HepG2 (cell line): ENCODE measurements around the gene SRCIN1. TPM values are rescaled to one million over a fixed set of nuclear protein-coding genes. Genes with fewer than 3 reads are reported as not detected.
A peak's percentile ranks its signal among the peaks of the same experiment; 100 is the strongest.

Experiments
- AGO1 ChIP-seq: fragments of 200-400 bp; formaldehyde crosslinking; IDR thresholded peaks from 2 replicates; pipeline ENCODE4 v1.6.1; 2017; ENCODE audit warnings: mild to moderate bottlenecking, low read depth, low read length, moderate library complexity; ENCODE audit not compliant: poor library complexity, severe bottlenecking
- ATF5 ChIP-seq: sonication (generic); formaldehyde crosslinking; IDR thresholded peaks from 2 replicates; pipeline ENCODE4 v1.4.0; 2020; ENCODE audit warnings: mild to moderate bottlenecking, low read depth, missing genetic modification reagents
- CAMTA2 ChIP-seq: sonication (generic); formaldehyde crosslinking; IDR thresholded peaks from 2 replicates; pipeline ENCODE4 v1.4.0; 2020; ENCODE audit warnings: mild to moderate bottlenecking, missing genetic modification reagents, borderline replicate concordance
- CBFB ChIP-seq: sonication (generic); formaldehyde crosslinking; IDR thresholded peaks from 2 replicates; pipeline ENCODE4 v1.4.0; 2020; ENCODE audit warnings: missing genetic modification reagents
- FOXK1 ChIP-seq: sonication (generic); formaldehyde crosslinking; IDR thresholded peaks from 2 replicates; pipeline ENCODE4 v1.4.0; 2020; ENCODE audit warnings: low read depth, missing genetic modification reagents, borderline replicate concordance
- HOXA3 ChIP-seq: sonication (generic); formaldehyde crosslinking; IDR thresholded peaks from 2 replicates; pipeline ENCODE4 v1.5.0; 2020; ENCODE audit warnings: missing genetic modification reagents
- ISL2 ChIP-seq: sonication (generic); formaldehyde crosslinking; IDR thresholded peaks from 2 replicates; pipeline ENCODE4 v1.5.0; 2020; ENCODE audit warnings: missing genetic modification reagents
- PCBP2 ChIP-seq: fragments of 200-400 bp; formaldehyde crosslinking; optimal IDR thresholded peaks from 2 replicates; pipeline ENCODE3; 2018; ENCODE audit warnings: low read length, low read depth; ENCODE audit not compliant: poor library complexity, severe bottlenecking
- POLR2AphosphoS5 ChIP-seq: IDR thresholded peaks from 2 replicates; pipeline ENCODE4 v1.6.1; 2012; ENCODE audit warnings: low read depth, low read length
- REST ChIP-seq, 2 experiments: IDR thresholded peaks; 2 replicates each; pipeline ENCODE4 v1.6.1; 2011 to 2012; ENCODE audit warnings: low read length in 2 of 2, borderline replicate concordance in 1 of 2, low read depth in 1 of 2, mild to moderate bottlenecking in 1 of 2, moderate library complexity in 1 of 2
- STAT5B ChIP-seq: sonication (generic); formaldehyde crosslinking; IDR thresholded peaks from 2 replicates; pipeline ENCODE4 v1.4.0; 2020; ENCODE audit warnings: missing genetic modification reagents
- THAP11 ChIP-seq: IDR thresholded peaks from 2 replicates; pipeline ENCODE4 v1.6.1; 2016; ENCODE audit warnings: missing biosample characterization, missing genetic modification reagents
- TRAFD1 ChIP-seq: sonication (generic); formaldehyde crosslinking; IDR thresholded peaks from 2 replicates; pipeline ENCODE4 v1.5.1; 2020; ENCODE audit warnings: missing genetic modification reagents, mild to moderate bottlenecking, borderline replicate concordance
- U2AF2 ChIP-seq: fragments of 200-400 bp; formaldehyde crosslinking; IDR thresholded peaks from 2 replicates; pipeline ENCODE4 v1.6.1; 2017; ENCODE audit warnings: low read depth, mild to moderate bottlenecking, low read length
- ZNF143 ChIP-seq: sonication (generic); formaldehyde crosslinking; IDR thresholded peaks from 2 replicates; pipeline ENCODE4 v1.4.0; 2020; ENCODE audit warnings: missing genetic modification reagents
- ZNF615 ChIP-seq: sonication (generic); formaldehyde crosslinking; IDR thresholded peaks from 2 replicates; pipeline ENCODE4 v1.5.0; 2020; ENCODE audit warnings: mild to moderate bottlenecking, missing genetic modification reagents, borderline replicate concordance
- ZNF709 ChIP-seq: sonication (generic); formaldehyde crosslinking; IDR thresholded peaks from 2 replicates; pipeline ENCODE4 v1.5.0; 2020; ENCODE audit warnings: mild to moderate bottlenecking, missing genetic modification reagents
- ZNF777 ChIP-seq: sonication (generic); formaldehyde crosslinking; IDR thresholded peaks from 2 replicates; pipeline ENCODE4 v1.4.0; 2020; ENCODE audit warnings: missing genetic modification reagents
- polyA plus RNA-seq, 8 experiments: library from polyadenylated mRNA; depleted of rRNA in 3 of 8; stranded (reverse) in 7 of 8; unstranded in 1 of 8; fragments of >200 nt; fragmentation: Illumina TruSeq in 4 of 8; extraction: Trizol in 4 of 8; gene quantifications; 2 replicates each; pipeline versions ENCODE4 v1.2.1 to v1.2.3, GENCODE V29; 2011 to 2016; ENCODE audit warnings: low read depth in 4 of 8, missing spikeins in 1 of 8, mixed read lengths in 1 of 8; ENCODE audit not compliant: insufficient read depth in 1 of 8
- total RNA-seq, 5 experiments: library from RNA; depleted of rRNA; stranded (reverse); fragments of >200 nt; fragmentation: Illumina TruSeq; extraction: Trizol; gene quantifications; 2 replicates each; pipeline ENCODE4 v1.2.3, GENCODE V29; 2016; ENCODE audit warnings: low read depth in 1 of 5
- TF ChIP-seq, protein P1 (sequence below), 2 experiments: fragments of 450-650 bp in 1 of 2; sonication (generic) in 1 of 2; formaldehyde crosslinking; IDR thresholded peaks; 2 replicates each; pipeline versions ENCODE4 v1.5.0 to v1.8.0; 2020 to 2022; ENCODE audit warnings: mild to moderate bottlenecking in 1 of 2, missing genetic modification reagents in 1 of 2
- TF ChIP-seq, protein P2 (sequence below): sonication (generic); formaldehyde crosslinking; IDR thresholded peaks from 2 replicates; pipeline ENCODE4 v1.4.0; 2020; ENCODE audit warnings: missing genetic modification reagents

Gene SRCIN1
- total and polyA plus RNA-seq, 2 of the 13 experiments (the other 11 are each of a cell fraction or from before 2014, with no cell fraction given) = 1.2 to 9.6 TPM

DNA sequence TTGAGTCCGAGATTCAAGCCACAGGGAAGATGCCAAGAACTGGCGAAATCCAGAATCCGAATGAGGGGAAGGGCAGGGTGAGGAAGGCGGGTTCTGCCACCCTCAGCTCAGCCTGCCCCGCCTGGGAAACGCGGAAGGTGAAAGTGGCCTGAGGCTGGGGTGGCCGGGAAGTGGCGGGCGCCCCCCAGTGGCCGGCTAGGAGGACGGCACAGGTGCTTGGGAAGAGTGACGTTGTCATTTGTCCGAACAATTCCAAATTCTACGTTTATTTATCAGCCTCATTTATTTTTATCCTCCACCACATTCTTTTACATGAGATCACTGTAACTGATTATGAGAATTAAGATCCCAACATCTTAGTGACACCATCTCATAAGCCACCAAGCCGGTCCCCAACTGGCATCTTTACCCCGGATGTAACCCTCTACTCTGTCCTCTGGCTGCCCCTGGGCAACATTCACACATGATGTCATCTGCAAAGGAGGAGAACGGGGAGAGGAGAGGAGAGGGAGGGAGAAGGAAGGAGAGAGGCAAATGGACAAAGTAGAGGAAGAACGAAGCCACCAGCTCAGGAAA, 21.3 kb downstream of the SRCIN1 start (continued):
- TF ChIP-seq, protein P1, sequence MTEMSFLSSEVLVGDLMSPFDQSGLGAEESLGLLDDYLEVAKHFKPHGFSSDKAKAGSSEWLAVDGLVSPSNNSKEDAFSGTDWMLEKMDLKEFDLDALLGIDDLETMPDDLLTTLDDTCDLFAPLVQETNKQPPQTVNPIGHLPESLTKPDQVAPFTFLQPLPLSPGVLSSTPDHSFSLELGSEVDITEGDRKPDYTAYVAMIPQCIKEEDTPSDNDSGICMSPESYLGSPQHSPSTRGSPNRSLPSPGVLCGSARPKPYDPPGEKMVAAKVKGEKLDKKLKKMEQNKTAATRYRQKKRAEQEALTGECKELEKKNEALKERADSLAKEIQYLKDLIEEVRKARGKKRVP (CRISPR knock-in tag; IDR thresholded peaks at IDR 0.05) = no peak
- TF ChIP-seq THAP11 (CRISPR knock-in tag) (peak; percentile 43; the same call in 1 of the 2 replicates), U2AF2 (no peak), HOXA3 (CRISPR knock-in tag) (peak; percentile 60; the same call in 1 of the 2 replicates), CAMTA2 (CRISPR knock-in tag) (peak; percentile 31; the same call in 1 of the 2 replicates), ZNF777 (no peak), ZNF143 (no peak), ZNF709 (CRISPR knock-in tag) (no peak), ZNF615 (CRISPR knock-in tag) (no peak), ISL2 (CRISPR knock-in tag) (0 out of 2 replicates have a peak, but pooled peaks have one; percentile 16), STAT5B (CRISPR knock-in tag) (no peak), REST (IDR thresholded peaks at IDR 0.05; ENCODE audit: borderline replicate concordance in 1 of 2, low read depth in 1 of 2, low read length in 2 of 2) (no peak), TRAFD1 (no peak), PCBP2 (no peak), ATF5 (no peak), AGO1 (no peak), POLR2AphosphoS5 (no peak), CBFB (CRISPR knock-in tag) (peak; percentile 40; the same call in 1 of the 2 replicates), FOXK1 (no peak)
- TF ChIP-seq, protein P2, sequence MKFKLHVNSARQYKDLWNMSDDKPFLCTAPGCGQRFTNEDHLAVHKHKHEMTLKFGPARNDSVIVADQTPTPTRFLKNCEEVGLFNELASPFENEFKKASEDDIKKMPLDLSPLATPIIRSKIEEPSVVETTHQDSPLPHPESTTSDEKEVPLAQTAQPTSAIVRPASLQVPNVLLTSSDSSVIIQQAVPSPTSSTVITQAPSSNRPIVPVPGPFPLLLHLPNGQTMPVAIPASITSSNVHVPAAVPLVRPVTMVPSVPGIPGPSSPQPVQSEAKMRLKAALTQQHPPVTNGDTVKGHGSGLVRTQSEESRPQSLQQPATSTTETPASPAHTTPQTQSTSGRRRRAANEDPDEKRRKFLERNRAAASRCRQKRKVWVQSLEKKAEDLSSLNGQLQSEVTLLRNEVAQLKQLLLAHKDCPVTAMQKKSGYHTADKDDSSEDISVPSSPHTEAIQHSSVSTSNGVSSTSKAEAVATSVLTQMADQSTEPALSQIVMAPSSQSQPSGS (CRISPR knock-in tag) = no peak
